GM18526 (cell line): Measurements from ENCODE around the gene CFAP57.

Experiments
- POLR2A ChIP-seq: IDR thresholded peaks from 3 replicates; pipeline ENCODE4 v1.6.1; 2011; ENCODE audit not compliant: insufficient read length; ENCODE audit errors: extremely low read depth

CFAP57 gene

GRCh38 chr1:43153443-43153842, 18.7 kb upstream of the CFAP57 start:
- no peak for TF ChIP-seq POLR2A

GRCh38 chr1:43156026-43156425, 16.1 kb upstream of the CFAP57 start:
- TF ChIP-seq POLR2A = no peak

DNA sequence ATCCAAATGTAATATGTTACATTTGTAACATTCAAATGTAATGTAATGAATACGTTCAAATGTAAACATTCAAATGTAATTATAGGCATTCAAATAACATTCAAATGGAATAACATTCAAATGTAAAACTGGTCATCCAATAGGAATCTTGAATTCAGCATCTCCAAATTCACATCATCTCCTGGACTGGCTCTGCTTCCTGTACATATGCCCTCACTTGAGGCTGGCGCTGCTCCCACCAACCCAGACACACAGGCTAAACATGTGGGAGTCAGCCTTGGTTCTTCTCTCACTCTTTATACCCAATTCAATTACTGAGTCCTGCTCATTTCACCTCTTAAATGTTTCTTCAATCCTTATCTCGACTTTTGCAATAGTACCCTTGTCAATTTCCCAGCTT, 7.0 kb upstream of the CFAP57 start:
- no peak for TF ChIP-seq POLR2A

DNA sequence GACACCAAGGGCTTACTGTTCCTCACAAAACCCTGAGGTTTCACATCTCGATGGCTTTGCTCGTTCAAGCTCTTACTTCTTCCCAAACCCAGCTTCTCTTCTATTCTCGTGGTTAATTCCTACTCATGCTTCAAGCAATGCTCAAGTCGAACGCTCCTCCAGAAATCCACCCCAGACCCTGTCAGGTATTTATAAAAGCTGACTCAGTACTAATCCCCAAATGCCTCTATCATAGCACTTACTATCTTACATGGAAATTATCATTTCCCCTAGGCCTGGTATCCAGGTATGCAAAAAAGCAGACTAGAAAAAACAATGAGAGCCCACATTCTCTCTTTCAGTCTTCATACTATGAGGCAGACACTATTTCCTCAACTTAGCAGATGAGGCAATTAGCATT, 6.4 kb upstream of the CFAP57 start:
- no peak for TF ChIP-seq POLR2A

- no peak for TF ChIP-seq POLR2A
These were observed 736 bp upstream of the CFAP57 start for GRCh38 chr1:43171312-43171875.

- TF ChIP-seq POLR2A = no peak
These were observed 420 bp downstream of the CFAP57 start for GRCh38 chr1:43172527-43172972.

DNA sequence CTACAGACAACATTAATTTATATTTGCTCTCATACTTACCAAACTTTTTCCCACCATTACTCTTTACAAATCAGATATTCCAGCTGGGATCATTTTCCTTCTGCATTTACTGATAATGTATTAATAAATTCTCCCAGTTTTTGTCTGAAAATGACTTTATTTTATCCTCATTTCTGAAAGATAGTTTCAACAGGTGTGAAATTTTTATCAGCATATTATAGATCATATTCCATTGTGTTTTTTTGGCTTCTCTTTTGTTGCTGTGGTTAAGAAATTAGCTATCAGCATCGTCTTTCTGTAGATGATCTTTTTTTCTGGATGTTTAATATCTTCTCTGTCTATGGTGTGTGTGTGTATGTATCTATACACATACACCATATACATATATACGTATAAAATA, 2.7 kb downstream of the CFAP57 start:
- TF ChIP-seq POLR2A = no peak

DNA sequence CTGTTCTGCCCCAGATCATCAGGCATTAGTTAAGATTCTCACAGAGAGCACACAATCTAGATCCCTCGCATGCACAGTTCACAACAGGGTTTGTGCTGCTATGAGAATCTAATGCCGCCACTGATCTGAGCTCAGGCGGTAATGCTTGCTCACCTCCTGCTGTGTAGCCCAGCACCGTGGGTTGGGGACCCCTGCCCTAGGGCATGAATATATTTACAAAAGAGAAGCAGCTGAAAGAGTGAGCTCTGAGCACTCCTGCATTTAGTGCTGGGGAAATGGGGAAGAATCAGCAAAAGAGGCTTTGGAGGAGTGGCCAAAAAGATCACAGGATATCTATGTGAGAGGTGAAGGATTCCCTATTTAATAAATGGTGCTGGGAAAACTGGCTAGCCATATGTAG, 5.6 kb downstream of the CFAP57 start:
- no peak for TF ChIP-seq POLR2A

GRCh38 chr1:43184388-43184787, 12.3 kb downstream of the CFAP57 start:
- TF ChIP-seq POLR2A = no peak

DNA sequence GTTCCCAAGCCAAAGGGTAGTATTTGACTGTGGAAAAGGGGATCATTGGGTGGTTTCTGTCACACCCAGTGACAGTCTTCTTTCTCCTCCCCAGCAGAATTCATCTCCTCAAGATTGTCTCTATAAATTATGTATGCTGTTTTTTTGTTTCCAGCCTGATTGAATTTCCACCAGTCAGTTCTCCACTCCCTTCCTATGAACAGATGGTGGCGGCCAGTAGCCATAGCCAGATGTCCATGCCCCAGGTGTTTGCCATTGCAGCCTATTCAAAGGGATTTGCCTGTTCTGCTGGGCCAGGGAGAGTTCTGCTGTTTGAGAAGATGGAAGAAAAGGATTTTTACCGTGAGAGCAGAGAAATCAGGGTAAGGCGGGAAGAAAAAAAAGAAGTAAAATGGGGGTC, 12.9 kb downstream of the CFAP57 start:
- TF ChIP-seq POLR2A = no peak

GRCh38 chr1:43188106-43188505, 16.0 kb downstream of the CFAP57 start:
- no peak for TF ChIP-seq POLR2A

DNA sequence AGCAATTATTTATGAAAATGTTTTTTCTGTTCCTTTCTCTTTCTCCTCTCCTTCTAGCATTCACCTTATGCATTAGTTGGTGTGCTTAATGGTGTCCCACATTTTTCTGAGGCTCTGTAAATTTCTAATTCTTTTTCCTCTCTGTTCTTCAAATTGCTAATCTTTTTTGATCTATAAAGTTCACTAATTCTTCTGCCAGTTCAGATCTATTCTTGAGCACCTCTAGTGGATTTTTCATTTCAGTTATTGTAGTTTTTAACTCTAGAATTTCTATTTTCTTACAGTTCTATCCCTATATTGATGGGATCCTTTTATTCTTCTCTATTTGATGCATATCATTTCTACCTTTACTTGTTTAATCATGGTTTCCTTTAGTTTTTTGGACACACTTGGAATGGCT, 22.4 kb downstream of the CFAP57 start:
- TF ChIP-seq POLR2A = no peak

DNA sequence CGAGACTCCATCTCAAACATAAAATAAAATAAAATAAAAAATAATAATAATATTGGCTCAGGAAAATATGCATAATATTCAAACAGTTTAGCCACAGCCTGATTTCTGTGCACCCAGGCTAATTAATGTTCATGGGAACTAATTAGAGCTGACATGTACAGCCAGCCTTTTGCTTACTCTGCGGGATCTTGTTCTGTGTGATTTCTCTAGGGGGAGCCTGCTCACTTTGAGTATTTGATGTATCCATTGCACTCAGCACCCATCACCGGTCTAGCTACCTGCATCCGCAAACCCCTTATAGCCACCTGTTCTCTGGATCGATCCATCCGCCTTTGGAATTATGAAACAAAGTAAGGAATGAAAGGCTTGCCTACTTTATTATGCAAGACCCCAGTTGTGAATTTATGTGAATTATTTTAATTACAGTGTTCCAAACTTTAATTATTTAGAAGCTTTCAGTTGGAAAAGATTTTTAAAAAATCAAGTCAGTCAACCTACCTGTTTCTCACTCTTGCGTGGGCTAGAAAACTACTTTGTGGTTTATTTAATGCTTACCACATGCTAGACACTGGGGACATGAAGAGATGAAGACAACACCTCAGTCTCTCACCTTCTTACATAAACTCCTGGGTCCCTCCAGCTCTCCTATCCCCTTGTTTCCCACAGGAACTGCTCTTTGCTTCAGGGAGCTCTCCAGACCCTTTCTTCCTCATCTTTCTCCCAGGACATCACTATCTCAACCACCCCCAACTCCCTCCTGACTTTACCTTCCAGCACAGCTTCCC, 25.4 kb downstream of the CFAP57 start:
- no peak for TF ChIP-seq POLR2A

DNA sequence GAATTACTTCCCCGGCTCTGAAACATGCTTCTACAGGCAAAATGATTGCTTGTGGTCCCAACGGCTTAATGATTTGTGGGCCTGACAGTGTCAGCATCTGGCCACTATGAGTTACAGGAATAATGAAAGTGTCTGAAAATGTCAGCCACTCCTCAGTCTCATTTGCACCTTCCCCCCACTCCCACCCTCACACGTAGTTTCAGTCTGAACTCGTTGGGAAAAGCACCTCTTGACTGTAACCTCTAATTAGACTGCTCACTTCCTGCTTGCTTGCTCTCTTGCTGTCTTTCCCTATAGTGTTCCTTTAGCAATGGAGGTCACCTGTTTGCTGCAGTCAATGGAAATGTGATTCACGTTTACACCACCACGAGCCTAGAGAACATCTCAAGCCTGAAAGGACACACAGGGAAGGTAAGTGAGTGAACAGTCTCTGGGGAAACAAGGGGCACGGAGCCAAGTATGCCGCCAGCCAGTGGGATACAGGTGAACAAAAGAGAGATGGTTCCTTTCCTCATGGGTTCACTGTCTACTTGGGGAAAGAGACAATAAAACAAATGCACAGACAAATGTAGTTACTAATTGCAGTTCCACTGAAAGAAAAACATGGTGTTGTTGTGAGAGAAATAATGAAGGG, 27.1 kb downstream of the CFAP57 start:
- TF ChIP-seq POLR2A = no peak

- TF ChIP-seq POLR2A = no peak
These were observed 31.7 kb downstream of the CFAP57 start for GRCh38 chr1:43203859-43204258.

GRCh38 chr1:43204394-43204793, 32.3 kb downstream of the CFAP57 start:
- TF ChIP-seq POLR2A = no peak
